Mucosa of rectum (tissue), 2 donors: ENCODE data around the gene PCYT1B.
"Not testable (repeated sequence)": the region's sequence is repeated elsewhere in the genome, so short reads cannot be mapped to it uniquely, and the experiment has no call there.

Experiments used
- H3K27ac ChIP-seq, 2 donors: one replicate each; pipeline ENCODE4 v1.7.0; 2013; ENCODE audit warnings: inconsistent platforms in 2 of 2, low read depth in 2 of 2, low read length in 2 of 2
- H3K27me3 ChIP-seq, 2 donors: one replicate each; pipeline ENCODE4 v1.7.0; 2013; ENCODE audit warnings: low read length in 2 of 2; ENCODE audit not compliant: control insufficient read depth in 2 of 2, insufficient read depth in 2 of 2
- H3K36me3 ChIP-seq, 2 donors: one replicate each; pipeline ENCODE4 v1.7.0; 2013; ENCODE audit warnings: low read length in 2 of 2; ENCODE audit not compliant: control insufficient read depth in 2 of 2, insufficient read depth in 2 of 2
- H3K4me1 ChIP-seq, 2 donors: one replicate each; pipeline ENCODE4 v1.7.0; 2013; ENCODE audit warnings: low read length in 2 of 2, mild to moderate bottlenecking in 1 of 2; ENCODE audit not compliant: control insufficient read depth in 2 of 2, insufficient read depth in 2 of 2
- H3K4me3 ChIP-seq, 2 donors: one replicate each; pipeline ENCODE4 v1.7.0; 2013; ENCODE audit warnings: low read length in 2 of 2
- H3K9ac ChIP-seq, 2 donors: one replicate each; pipeline ENCODE4 v1.7.0; 2013; ENCODE audit warnings: low read length in 2 of 2, low read depth in 1 of 2, mild to moderate bottlenecking in 1 of 2
- H3K9me3 ChIP-seq, 2 donors: one replicate each; pipeline ENCODE4 v1.7.0; 2013; ENCODE audit warnings: low read length in 2 of 2; ENCODE audit not compliant: control insufficient read depth in 2 of 2
- donor health status: healthy.
- donor health status: Normal muscosa, but diverticular disease.

Gene PCYT1B

GRCh38 chrX:24672701-24673190 lies 25.6 kb upstream of the PCYT1B start:
- Histone ChIP-seq H3K27me3 (no peaks in the 10 kb centered on the region), H3K9ac (no peak overlapping the region), H3K27ac (no peak overlapping the region), H3K36me3 (no peaks in the 10 kb centered on the region), H3K4me3 (no peak overlapping the region), H3K9me3 (no peaks in the 10 kb centered on the region), H3K4me1 (no peaks in the 10 kb centered on the region)

- Histone ChIP-seq H3K9me3 (no peaks in the 10 kb centered on the region), H3K27ac (no peak overlapping the region), H3K4me1 (no peaks in the 10 kb centered on the region), H3K4me3 (no peak overlapping the region), H3K9ac (no peak overlapping the region), H3K36me3 (no peaks in the 10 kb centered on the region), H3K27me3 (peaks cover 0 to 3% of the 10 kb centered on the region in 2 donors)
Measured at GRCh38 chrX:24668111-24668510, 21.0 kb upstream of the PCYT1B start.

- Histone ChIP-seq H3K9ac (no peak overlapping the region), H3K4me1 (no peaks in the 10 kb centered on the region), H3K27me3 (peaks cover 0 to 3% of the 10 kb centered on the region in 2 donors), H3K27ac (no peak overlapping the region), H3K4me3 (no peak overlapping the region), H3K36me3 (no peaks in the 10 kb centered on the region), H3K9me3 (no peaks in the 10 kb centered on the region)
Measured at GRCh38 chrX:24662352-24662751, 15.2 kb upstream of the PCYT1B start.

- Histone ChIP-seq H3K9me3 (no peaks in the 10 kb centered on the region), H3K4me3 (no peak overlapping the region), H3K27ac (no peak overlapping the region), H3K9ac (no peak overlapping the region), H3K4me1 (no peaks in the 10 kb centered on the region), H3K27me3 (no peaks in the 10 kb centered on the region), H3K36me3 (no peaks in the 10 kb centered on the region)
Measured at GRCh38 chrX:24661292-24661691, 14.1 kb upstream of the PCYT1B start.

DNA sequence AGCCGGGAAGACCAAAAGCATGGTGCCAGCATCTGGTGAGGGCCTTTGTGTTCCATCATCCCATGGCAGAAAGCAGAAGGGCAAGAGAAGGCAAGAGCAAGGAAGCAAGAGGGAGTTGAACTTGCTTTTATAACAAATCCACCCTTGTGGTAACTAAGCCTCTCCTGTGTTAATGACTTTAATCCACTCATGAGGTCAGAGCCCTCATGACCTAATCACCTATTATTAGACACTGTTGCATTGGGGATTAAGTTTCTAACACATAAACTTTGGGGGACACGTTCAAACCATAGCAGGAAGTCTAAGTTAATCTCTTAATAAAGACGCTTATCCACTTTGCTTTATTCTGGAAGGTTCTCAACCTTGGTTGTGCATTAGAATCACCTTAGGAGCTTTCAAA lies 12.5 kb upstream of the PCYT1B start:
- Histone ChIP-seq H3K9me3 (no peaks in the 10 kb centered on the region), H3K4me1 (no peaks in the 10 kb centered on the region), H3K27ac (no peak overlapping the region), H3K4me3 (no peak overlapping the region), H3K36me3 (no peaks in the 10 kb centered on the region), H3K27me3 (no peaks in the 10 kb centered on the region), H3K9ac (no peak overlapping the region)

GRCh38 chrX:24659106-24659505 lies 12.0 kb upstream of the PCYT1B start:
- Histone ChIP-seq H3K36me3 (no peaks in the 10 kb centered on the region), H3K4me1 (no peaks in the 10 kb centered on the region), H3K9ac (no peak overlapping the region), H3K9me3 (no peaks in the 10 kb centered on the region), H3K27me3 (no peaks in the 10 kb centered on the region), H3K27ac (no peak overlapping the region), H3K4me3 (no peak overlapping the region)

DNA sequence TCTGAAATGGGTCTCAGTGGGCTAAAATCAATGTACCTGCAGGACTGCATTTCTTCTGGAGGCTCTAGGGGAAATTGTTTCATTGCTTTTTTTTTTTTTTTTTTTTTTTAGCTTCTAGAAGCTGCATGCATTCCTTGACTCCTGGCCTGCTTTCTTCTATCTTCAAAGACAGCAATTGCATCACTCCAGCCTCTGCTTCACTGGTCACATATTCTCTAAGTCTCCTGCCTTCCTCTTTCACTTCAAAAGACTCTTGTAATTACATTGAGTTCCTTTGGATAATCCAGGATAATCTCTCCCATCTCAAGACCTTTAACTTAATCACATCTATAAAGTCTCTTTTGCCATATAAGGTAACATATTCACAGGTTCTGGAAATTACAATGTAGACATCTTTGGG lies 11.3 kb upstream of the PCYT1B start:
- Histone ChIP-seq H3K9ac (no peak overlapping the region), H3K27me3 (no peaks in the 10 kb centered on the region), H3K9me3 (no peaks in the 10 kb centered on the region), H3K4me3 (no peak overlapping the region), H3K4me1 (no peaks in the 10 kb centered on the region), H3K36me3 (no peaks in the 10 kb centered on the region), H3K27ac (no peak overlapping the region)

- no peaks in the 10 kb centered on the region for H3K36me3 ChIP-seq
- H3K9ac ChIP-seq, result no peak overlapping the region
- H3K4me3 ChIP-seq, result no peak overlapping the region
- H3K27me3 ChIP-seq, result no peaks in the 10 kb centered on the region
- no peaks in the 10 kb centered on the region for H3K9me3 ChIP-seq
- H3K27ac ChIP-seq, result no peak overlapping the region
- no peaks in the 10 kb centered on the region for H3K4me1 ChIP-seq
Measured at GRCh38 chrX:24657671-24658386, 10.7 kb upstream of the PCYT1B start.

DNA sequence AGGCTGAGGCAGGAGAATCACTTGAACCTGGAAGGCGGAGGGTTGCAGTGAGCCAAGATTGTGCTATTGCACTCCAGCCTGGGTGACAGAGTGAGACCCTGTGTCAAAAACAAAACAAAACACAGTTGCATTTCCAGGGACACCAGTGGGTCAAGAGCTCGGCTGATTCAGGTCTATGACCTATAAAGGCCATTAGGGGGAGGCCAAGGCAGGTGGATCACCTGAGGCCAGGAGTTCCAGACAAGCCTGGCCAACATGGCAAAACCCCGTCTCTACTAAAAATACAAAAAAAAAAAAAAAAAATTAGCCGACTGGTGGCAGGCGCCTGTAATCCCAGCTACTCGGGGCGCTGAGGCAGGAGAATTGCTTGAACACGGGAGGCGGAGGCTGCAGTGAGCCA lies 8.5 kb upstream of the PCYT1B start:
- not testable (repeated sequence) for H3K4me3 ChIP-seq, H3K4me1 ChIP-seq, H3K36me3 ChIP-seq

DNA sequence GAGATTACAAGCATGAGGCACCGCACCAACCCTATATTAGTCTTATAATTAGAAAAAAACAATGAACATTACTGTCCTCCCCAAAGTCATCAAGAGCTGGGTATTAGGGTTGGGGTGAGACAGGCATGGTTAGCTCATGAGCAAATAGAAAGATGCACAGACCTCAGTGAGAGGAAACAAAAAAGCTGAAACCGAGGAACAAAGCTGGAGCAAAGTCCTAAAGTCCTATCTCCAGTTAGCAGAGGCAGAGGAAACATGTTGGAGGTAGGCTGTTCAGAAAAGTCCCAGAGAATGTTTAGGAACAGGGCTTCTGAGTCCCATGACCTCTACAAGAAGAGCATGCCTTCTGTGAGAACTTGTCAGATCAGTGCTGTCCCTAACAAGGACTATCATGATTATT lies 4.6 kb upstream of the PCYT1B start:
- Histone ChIP-seq H3K4me1 (no peaks in the 10 kb centered on the region), H3K9ac (no peak overlapping the region), H3K27me3 (peaks cover 0 to 2% of the 10 kb centered on the region in 2 donors), H3K27ac (no peak overlapping the region), H3K36me3 (no peaks in the 10 kb centered on the region), H3K4me3 (no peak overlapping the region), H3K9me3 (no peaks in the 10 kb centered on the region)

More for the DNA sequence above, 8.5 kb upstream of the PCYT1B start:
- H3K9ac ChIP-seq, H3K27me3 ChIP-seq, H3K27ac ChIP-seq, H3K9me3 ChIP-seq: not testable (repeated sequence)
